Measurements from ENCODE around the gene DRG2. TPM values are rescaled to one million over a fixed set of nuclear protein-coding genes. Genes with fewer than 3 reads are reported as not detected.

The DRG2 gene
- total and polyA plus RNA-seq, 2 of the 4 experiments (the other 2 are of a cell fraction): 43.6 to 45.1 TPM

DNA sequence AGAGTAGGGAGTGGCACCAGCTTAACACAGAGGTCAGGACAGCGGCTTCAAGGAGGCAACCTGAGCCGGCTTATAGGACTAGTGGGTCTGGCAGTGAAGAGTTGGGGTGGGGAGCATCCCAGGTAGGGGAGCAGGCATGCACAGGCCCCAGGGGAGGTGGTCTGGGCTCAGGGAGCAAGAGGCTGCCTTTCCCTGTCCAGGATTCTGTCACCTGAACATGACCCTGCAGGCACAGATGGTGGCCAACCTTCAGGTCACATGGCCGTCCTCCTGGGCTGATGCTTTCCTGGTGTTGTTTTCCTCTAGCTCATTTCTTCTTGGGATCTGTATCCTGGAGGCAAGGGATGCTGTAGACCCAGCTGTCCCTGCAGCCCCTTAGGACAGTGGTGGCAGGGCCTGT lies 17.3 kb downstream of the DRG2 start:
- Histone ChIP-seq H4K91ac (ENCODE audit: insufficient read depth, low read depth, low read length) (no peak overlapping the region), H4K8ac (ENCODE audit: low read depth in 2 of 2, low read length in 2 of 2) (no peak overlapping the region), H2AK5ac (ENCODE audit: low read depth, low read length) (no peak overlapping the region), H3K14ac (replicated peaks; ENCODE audit: low read depth, low read length) (no peak overlapping the region), H4K20me1 (ENCODE audit: insufficient read depth, low read length) (no peaks in the 10 kb centered on the region), H2BK5ac (ENCODE audit: low read depth, low read length, poor library complexity, severe bottlenecking) (no peak overlapping the region), H2BK15ac (ENCODE audit: low read depth, low read length) (no peak overlapping the region), H3K79me1 (ENCODE audit: low read depth in 1 of 2, low read length in 2 of 2) (no peaks in the 10 kb centered on the region), H3K9me3 (ENCODE audit: control insufficient read depth, insufficient read depth, low read length) (no peaks in the 10 kb centered on the region), H3K9ac (ENCODE audit: low read depth, low read length) (no peak overlapping the region), H3K27ac (ENCODE audit: insufficient read depth, low read length) (no peak overlapping the region), H2BK120ac (ENCODE audit: low read depth, low read length) (no peak overlapping the region), H3K23ac (ENCODE audit: low read depth, low read length) (no peak overlapping the region), H3K9me1 (ENCODE audit: insufficient read depth, low read length) (peaks cover 5% of the 10 kb centered on the region; the same call in 1 of the 2 replicates), H3K27me3 (ENCODE audit: control insufficient read depth, insufficient read depth, low read length) (no peaks in the 10 kb centered on the region), H2AK9ac (replicated peaks; ENCODE audit: low read depth, low read length, poor library complexity) (peak overlapping the region; percentile 14), H2AFZ (replicated peaks; ENCODE audit: low read length, poor library complexity) (no peak overlapping the region), H2BK20ac (ENCODE audit: low read depth, low read length) (no peak overlapping the region), H3K4me2 (ENCODE audit: low read depth, low read length) (no peak overlapping the region), H3K4ac (ENCODE audit: low read depth, low read length) (no peak overlapping the region), H3K36me3 (ENCODE audit: control insufficient read depth, insufficient read depth, low read length) (peaks cover 54% of the 10 kb centered on the region), H3K56ac (ENCODE audit: extremely low read depth, insufficient read depth, low read length) (no peak overlapping the region), H4K5ac (ENCODE audit: low read depth, low read length) (no peak overlapping the region), H3K18ac (ENCODE audit: low read depth, low read length) (no peak overlapping the region), H3K4me3 (ENCODE audit: insufficient read depth, low read depth, low read length) (no peak overlapping the region), H3K4me1 (ENCODE audit: control insufficient read depth, insufficient read depth, low read length) (no peaks in the 10 kb centered on the region)
- no peak for DNase-seq
- dilution Hi-C loops (cut with HindIII; ENCODE audit: low sequenced_read_pairs, unreplicated experiment) (no loop called here), intact Hi-C loops (cut with micrococcal nuclease) (no loop called here), in situ Hi-C loops (cut with MboI; ENCODE audit: low sequenced_read_pairs) (no loop called here)
- no CpG with 5 or more reads among the region's 3 CpGs for WGBS, 2 experiments (ENCODE audit: extremely low coverage in 2 of 2, insufficient read length in 1 of 2)
- TF ChIP-seq SMC3 (IDR thresholded peaks at IDR 0.05; ENCODE audit: low read depth, low read length): no peak
- TF ChIP-seq RFX5 (IDR thresholded peaks at IDR 0.05; ENCODE audit: low read depth, low read length): no peak
- TF ChIP-seq RCOR1 (IDR thresholded peaks at IDR 0.05; ENCODE audit: insufficient replicate concordance, low read length): no peak
- TF ChIP-seq BHLHE40 (IDR thresholded peaks at IDR 0.05; ENCODE audit: low read depth, low read length): no peak
- TF ChIP-seq, protein P1, sequence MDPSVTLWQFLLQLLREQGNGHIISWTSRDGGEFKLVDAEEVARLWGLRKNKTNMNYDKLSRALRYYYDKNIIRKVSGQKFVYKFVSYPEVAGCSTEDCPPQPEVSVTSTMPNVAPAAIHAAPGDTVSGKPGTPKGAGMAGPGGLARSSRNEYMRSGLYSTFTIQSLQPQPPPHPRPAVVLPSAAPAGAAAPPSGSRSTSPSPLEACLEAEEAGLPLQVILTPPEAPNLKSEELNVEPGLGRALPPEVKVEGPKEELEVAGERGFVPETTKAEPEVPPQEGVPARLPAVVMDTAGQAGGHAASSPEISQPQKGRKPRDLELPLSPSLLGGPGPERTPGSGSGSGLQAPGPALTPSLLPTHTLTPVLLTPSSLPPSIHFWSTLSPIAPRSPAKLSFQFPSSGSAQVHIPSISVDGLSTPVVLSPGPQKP (IDR thresholded peaks at IDR 0.05; ENCODE audit: borderline replicate concordance, low read depth, low read length): no peak
- TF ChIP-seq MAZ (IDR thresholded peaks at IDR 0.05; ENCODE audit: borderline replicate concordance, low read depth, low read length): no peak
- no peak for TF ChIP-seq MAFK (IDR thresholded peaks at IDR 0.05; ENCODE audit: low read depth, low read length)
- TF ChIP-seq FOS (IDR thresholded peaks at IDR 0.05; ENCODE audit: low read depth, low read length): no peak
- no peak for TF ChIP-seq CHD1 (IDR thresholded peaks at IDR 0.05; ENCODE audit: low read depth, low read length)
- CTCF ChIA-PET: no interaction called here
- no peak for ATAC-seq (ENCODE audit: low read depth)
- BruUV-seq (replicated peaks): no TSS peak
- POLR2A ChIA-PET (ENCODE audit: unreplicated experiment): no interaction called here

Measured in IMR-90 (cell line).